Measurements from ENCODE around the gene SNTG2.

DNA sequence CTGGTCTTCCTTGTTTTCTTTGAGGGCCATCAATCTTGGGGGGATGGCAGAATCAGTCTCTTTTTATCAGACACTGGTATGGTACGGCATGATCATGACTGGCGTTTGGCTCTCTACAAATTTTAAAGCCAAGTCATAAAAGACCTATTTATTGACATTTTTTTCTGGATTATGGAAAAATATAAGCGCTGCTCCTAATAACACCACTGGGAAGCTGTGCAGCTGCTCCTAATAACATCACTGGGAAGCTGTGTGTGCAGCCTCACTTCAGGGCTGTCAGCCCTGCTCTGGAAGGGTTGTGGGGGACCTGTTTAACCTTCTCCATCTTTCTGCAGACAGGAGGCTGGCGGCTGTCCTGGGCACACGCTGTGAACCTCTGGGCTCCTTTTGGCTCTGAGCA lies 88.9 kb downstream of the SNTG2 start:
- TF ChIP-seq NR3C1 (CRISPR knock-in tag; IDR thresholded peaks at IDR 0.05) = no peak
- TF ChIP-seq JUND (CRISPR knock-in tag; IDR thresholded peaks at IDR 0.05) = no peak
- no peak for TF ChIP-seq THYN1 (CRISPR knock-in tag; IDR thresholded peaks at IDR 0.05; ENCODE audit: borderline replicate concordance, low read depth)
